ENCODE measurements around the gene PLD3. TPM values are rescaled to one million over a fixed set of nuclear protein-coding genes. Genes with fewer than 3 reads are reported as not detected.

PLD3 gene
- total and polyA plus RNA-seq, 2 donors (not counting 1 experiment from before 2014, with no cell fraction given) = 208 to 230 TPM

- Histone ChIP-seq H3K4me1 (ENCODE audit: control insufficient read depth, extremely low read depth, insufficient read depth, low read length) (peaks cover 12% of the 10 kb centered on the region), H4K20me1 (ENCODE audit: control insufficient read depth, extremely low read depth, insufficient read depth, low read length) (no peaks in the 10 kb centered on the region), H2AFZ (ENCODE audit: low read length) (no peak overlapping the region), H3K27ac (ENCODE audit: insufficient read depth, low read length) (peak overlapping the region; percentile 90), H3K4me2 (ENCODE audit: extremely low read depth, insufficient read depth, low read length) (peak overlapping the region; percentile 72), H3K36me3 (ENCODE audit: control insufficient read depth, insufficient read depth, low read length) (peaks cover 9% of the 10 kb centered on the region), H3K4me3 (replicated peaks in 1 of 4; ENCODE audit: control extremely low read depth in 1 of 4, insufficient read depth in 1 of 4, low read depth in 3 of 4, low read length in 4 of 4) (peak overlapping the region; percentile 22 to 73 (median 50)), H3K27me3 (ENCODE audit: control insufficient read depth, insufficient read depth, low read length) (no peaks in the 10 kb centered on the region), H3K9ac (ENCODE audit: insufficient read depth, low read length) (peak overlapping the region; percentile 74), H3K9me3 (ENCODE audit: control insufficient read depth, insufficient read depth, low read depth, low read length) (no peaks in the 10 kb centered on the region), H3K79me2 (ENCODE audit: control insufficient read depth, insufficient read depth, low read length) (peaks cover 31% of the 10 kb centered on the region)
- peak; percentile 92 for DNase-seq (ENCODE audit: low read depth in 2 of 2)
- no peak for TF ChIP-seq EZH2 (IDR thresholded peaks at IDR 0.05; ENCODE audit: low read length, missing control alignments)
- peak; percentile 93 to 97 for TF ChIP-seq CTCF (conservative IDR thresholded peaks at IDR 0.05 in 1 of 2, IDR thresholded peaks at IDR 0.05 in 1 of 2; ENCODE audit: low read depth in 1 of 2, low read length in 2 of 2)
Measured at GRCh38 chr19:40420766-40421765, 72.6 kb downstream of the PLD3 start.

- Histone ChIP-seq H4K20me1 (ENCODE audit: control insufficient read depth, extremely low read depth, insufficient read depth, low read length) (no peaks in the 10 kb centered on the region), H3K27me3 (ENCODE audit: control insufficient read depth, insufficient read depth, low read length) (no peaks in the 10 kb centered on the region), H3K27ac (ENCODE audit: insufficient read depth, low read length) (peak overlapping the region; percentile 90), H3K9me3 (ENCODE audit: control insufficient read depth, insufficient read depth, low read depth, low read length) (no peaks in the 10 kb centered on the region), H3K4me1 (ENCODE audit: control insufficient read depth, extremely low read depth, insufficient read depth, low read length) (peaks cover 8% of the 10 kb centered on the region), H3K36me3 (ENCODE audit: control insufficient read depth, insufficient read depth, low read length) (peaks cover 9% of the 10 kb centered on the region), H3K4me2 (ENCODE audit: extremely low read depth, insufficient read depth, low read length) (peak overlapping the region; percentile 32), H3K79me2 (ENCODE audit: control insufficient read depth, insufficient read depth, low read length) (peaks cover 31% of the 10 kb centered on the region), H3K9ac (ENCODE audit: insufficient read depth, low read length) (no peak overlapping the region), H2AFZ (ENCODE audit: low read length) (no peak overlapping the region), H3K4me3 (replicated peaks in 1 of 4; ENCODE audit: control extremely low read depth in 1 of 4, insufficient read depth in 1 of 4, low read depth in 3 of 4, low read length in 4 of 4) (no peak overlapping the region)
- DNase-seq (ENCODE audit: low read depth in 2 of 2) = no peak
- TF ChIP-seq EZH2 (IDR thresholded peaks at IDR 0.05; ENCODE audit: low read length, missing control alignments) (no peak), CTCF (conservative IDR thresholded peaks at IDR 0.05 in 1 of 2, IDR thresholded peaks at IDR 0.05 in 1 of 2; ENCODE audit: low read depth in 1 of 2, low read length in 2 of 2) (no peak)
Measured at GRCh38 chr19:40421993-40422747, 73.7 kb downstream of the PLD3 start.

All from fibroblast of lung (primary cell).